ENCODE measurements around the gene PKP3.

- TF ChIP-seq POLR2AphosphoS5 (IDR thresholded peaks at IDR 0.05; ENCODE audit: borderline replicate concordance, low read depth, low read length), result no peak
- TF ChIP-seq EZH2 (IDR thresholded peaks at IDR 0.05), result no peak
- TF ChIP-seq FOXP2 (optimal IDR thresholded peaks at IDR 0.05; ENCODE audit: control extremely low read depth, extremely low read length, insufficient read depth), result no peak
These were observed 35.4 kb downstream of the PKP3 start for GRCh38 chr11:429391-429790.
